Kidney (tissue), 14 donors: ENCODE measurements around the gene BCAM. TPM values are rescaled to one million over a fixed set of nuclear protein-coding genes. Genes with fewer than 3 reads are reported as not detected.

Source experiments
- DNase-seq, 5 donors: peaks; one replicate each; pipeline ENCODE4 v3.0.0-alpha.2; 2013 to 2020
- FAIRE-seq: peaks from 2 replicates; lab custom pipeline; 2012; peaks lifted over from hg19 to GRCh38; lab: Jason Lieb, UNC
- H3K27ac ChIP-seq, 2 donors: one replicate each; pipeline ENCODE4 v1.7.0; 2013; ENCODE audit warnings: low read depth in 2 of 2, low read length in 2 of 2, inconsistent platforms in 1 of 2
- H3K27me3 ChIP-seq: one replicate; pipeline ENCODE4 v1.7.1; 2013; ENCODE audit warnings: low read length, inconsistent platforms; ENCODE audit not compliant: control insufficient read depth, insufficient read depth
- H3K36me3 ChIP-seq, 3 donors: one replicate each; pipeline versions ENCODE4 v1.7.0 to v1.7.1; 2013; ENCODE audit warnings: low read length in 3 of 3, control low read depth in 1 of 3, inconsistent platforms in 1 of 3; ENCODE audit not compliant: insufficient read depth in 3 of 3, control insufficient read depth in 2 of 3
- H3K4me1 ChIP-seq, 3 donors: one replicate each; pipeline versions ENCODE4 v1.7.0 to v1.7.1; 2013; ENCODE audit warnings: low read length in 3 of 3, inconsistent platforms in 1 of 3, low read depth in 1 of 3; ENCODE audit not compliant: control insufficient read depth in 2 of 3, insufficient read depth in 2 of 3
- H3K4me3 ChIP-seq, 3 donors: one replicate each; pipeline versions ENCODE4 v1.7.0 to v1.8.1; 2013; ENCODE audit warnings: low read length in 3 of 3, control low read depth in 1 of 3, inconsistent platforms in 1 of 3
- H3K9ac ChIP-seq, 3 donors: one replicate each; pipeline versions ENCODE4 v1.7.0 to v1.7.1; 2013; ENCODE audit warnings: low read length in 3 of 3, control low read depth in 1 of 3, inconsistent platforms in 1 of 3
- H3K9me3 ChIP-seq, 3 donors: one replicate each; pipeline versions ENCODE4 v1.7.0 to v1.7.1; 2013; ENCODE audit warnings: low read length in 3 of 3, control low read depth in 1 of 3, inconsistent platforms in 1 of 3; ENCODE audit not compliant: control insufficient read depth in 2 of 3, insufficient read depth in 1 of 3
- CTCF ChIP-seq: IDR thresholded peaks from 3 replicates; pipeline ENCODE4 v1.5.1; 2012; ENCODE audit warnings: mild to moderate bottlenecking, moderate library complexity, borderline replicate concordance; ENCODE audit not compliant: insufficient read depth; ENCODE audit errors: extremely low read depth
- intact Hi-C: fragments of 100-400 bp; cut with DNase I; formaldehyde crosslinking; loops from one replicate; pipeline ENCODE4 v1.11.1; 2022
- polyA plus RNA-seq: library from polyadenylated mRNA; stranded (reverse); fragments of 350-450 nt; fragmentation: Illumina TruSeq; extraction: RNeasy Lipid Tissue Mini Kit (QIAGEN cat#74804); gene quantifications from one replicate; pipeline ENCODE4 v1.2.3, GENCODE V29; 2014; ENCODE audit warnings: low read depth, low replicate concordance; ENCODE audit not compliant: insufficient read depth
- total RNA-seq: library from RNA; stranded (reverse); fragmentation: NEBNext Ultra II Directional; extraction: Animal tissue kit (Norgen Biotek cat#: 25700); gene quantifications from one replicate; pipeline ENCODE4 v1.2.1, GENCODE V29; 2021
- donor health status: control.
- donor health status: control.
- donor health status: control.
- donor health status: control.
- donor health status: control.
- donor health status: DM: yes; HTN: yes; CAD: no.
- donor health status: Normal renal cell carcinoma (clear cell type).

BCAM gene
- total and polyA plus RNA-seq, 2 donors from 2014 or later, result 671 to 748 TPM

GRCh38 chr19:44810234-44811121 lies 1.6 kb downstream of the BCAM start:
- intact Hi-C loops, result no loop called here
- TF ChIP-seq CTCF, result no peak
- peak overlapping the region in 2 of 3 donors; percentile 13 to 65 for H3K9ac ChIP-seq
- H3K27me3 ChIP-seq, result no peaks in the 10 kb centered on the region
- no peaks in the 10 kb centered on the region for H3K9me3 ChIP-seq
- H3K27ac ChIP-seq, result peak overlapping the region in 1 of 2 donors; percentile 9
- DNase-seq, result peak in 4 of 5 donors; percentile 83 to 89 (median 88)
- peaks cover 6 to 17% (median 6%) of the 10 kb centered on the region in 3 donors for H3K36me3 ChIP-seq
- no peak for FAIRE-seq
- H3K4me3 ChIP-seq, result peak overlapping the region; percentile 28 to 49 (median 44)
- H3K4me1 ChIP-seq, result peaks cover 0 to 35% (median 13%) of the 10 kb centered on the region in 3 donors

GRCh38 chr19:44811122-44811419 lies 2.2 kb downstream of the BCAM start:
- H3K27ac ChIP-seq, result no peak overlapping the region
- H3K9me3 ChIP-seq, result no peaks in the 10 kb centered on the region
- H3K4me3 ChIP-seq, result no peak overlapping the region
- DNase-seq (peak in 1 of 5 donors; percentile 56), FAIRE-seq (no peak)
- H3K36me3 ChIP-seq, result peaks cover 6 to 17% (median 6%) of the 10 kb centered on the region in 3 donors
- TF ChIP-seq CTCF, result no peak
- peaks cover 0 to 35% (median 13%) of the 10 kb centered on the region in 3 donors for H3K4me1 ChIP-seq
- intact Hi-C loops, result no loop called here
- H3K27me3 ChIP-seq, result no peaks in the 10 kb centered on the region
- no peak overlapping the region for H3K9ac ChIP-seq

GRCh38 chr19:44812142-44812718 lies 3.3 kb downstream of the BCAM start:
- TF ChIP-seq CTCF, result no peak
- DNase-seq (peak in 1 of 5 donors; percentile 79), FAIRE-seq (no peak)
- intact Hi-C loops, result no loop called here
- H3K36me3 ChIP-seq, result peaks cover 6 to 17% (median 6%) of the 10 kb centered on the region in 3 donors
- H3K27ac ChIP-seq, result no peak overlapping the region
- H3K9ac ChIP-seq, result no peak overlapping the region
- H3K27me3 ChIP-seq, result no peaks in the 10 kb centered on the region
- peaks cover 0 to 31% (median 13%) of the 10 kb centered on the region in 3 donors for H3K4me1 ChIP-seq
- no peaks in the 10 kb centered on the region for H3K9me3 ChIP-seq
- H3K4me3 ChIP-seq, result no peak overlapping the region
